RPMI8226 (cell line): Measurements from ENCODE around the gene SSPN.
"Not testable (repeated sequence)": the region's sequence is repeated elsewhere in the genome, so short reads cannot be mapped to it uniquely, and the experiment has no call there.

Source experiments
- DNase-seq: peaks from one replicate; pipeline ENCODE4 v3.0.0-alpha.2; 2015

SSPN gene

DNA sequence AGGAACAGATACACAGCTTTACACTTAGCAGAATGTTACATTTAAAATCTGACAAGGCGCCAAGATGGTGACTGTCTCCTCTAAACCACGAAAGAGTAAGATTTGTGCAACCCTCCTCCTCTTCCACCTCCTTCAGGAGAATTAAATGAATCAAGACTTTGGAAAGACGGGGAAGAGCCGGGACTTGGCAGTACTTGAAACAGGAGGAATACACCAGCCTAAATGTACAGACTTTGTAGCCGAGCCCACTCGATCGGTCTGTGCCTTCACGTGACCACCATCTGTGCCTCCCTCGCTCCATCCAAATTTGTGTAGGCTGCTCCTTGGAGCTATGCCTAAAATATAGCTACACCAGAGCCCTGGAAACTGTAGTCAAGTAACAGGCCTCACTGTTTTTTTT lies 38.3 kb downstream of the SSPN start:
- DNase-seq: no peak

DNA sequence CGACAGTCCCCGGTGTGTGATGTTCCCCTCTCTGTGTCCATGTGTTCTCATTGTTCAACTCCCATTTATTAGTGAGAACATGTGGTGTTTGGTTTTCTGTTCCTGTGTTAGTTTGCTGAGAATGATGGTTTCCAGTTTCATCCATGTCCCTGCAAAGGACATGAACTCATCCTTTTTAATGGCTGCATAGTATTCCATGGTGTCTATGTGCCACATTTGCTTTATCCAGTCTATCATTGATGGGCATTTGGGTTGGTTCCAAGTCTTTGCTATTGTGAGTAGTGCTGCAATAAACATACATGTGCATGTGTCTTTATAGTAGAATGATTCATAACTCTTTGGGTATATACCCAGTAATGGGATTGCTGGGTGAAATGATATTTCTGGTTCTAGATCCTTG lies 40.1 kb downstream of the SSPN start:
- not testable (repeated sequence) for DNase-seq

DNA sequence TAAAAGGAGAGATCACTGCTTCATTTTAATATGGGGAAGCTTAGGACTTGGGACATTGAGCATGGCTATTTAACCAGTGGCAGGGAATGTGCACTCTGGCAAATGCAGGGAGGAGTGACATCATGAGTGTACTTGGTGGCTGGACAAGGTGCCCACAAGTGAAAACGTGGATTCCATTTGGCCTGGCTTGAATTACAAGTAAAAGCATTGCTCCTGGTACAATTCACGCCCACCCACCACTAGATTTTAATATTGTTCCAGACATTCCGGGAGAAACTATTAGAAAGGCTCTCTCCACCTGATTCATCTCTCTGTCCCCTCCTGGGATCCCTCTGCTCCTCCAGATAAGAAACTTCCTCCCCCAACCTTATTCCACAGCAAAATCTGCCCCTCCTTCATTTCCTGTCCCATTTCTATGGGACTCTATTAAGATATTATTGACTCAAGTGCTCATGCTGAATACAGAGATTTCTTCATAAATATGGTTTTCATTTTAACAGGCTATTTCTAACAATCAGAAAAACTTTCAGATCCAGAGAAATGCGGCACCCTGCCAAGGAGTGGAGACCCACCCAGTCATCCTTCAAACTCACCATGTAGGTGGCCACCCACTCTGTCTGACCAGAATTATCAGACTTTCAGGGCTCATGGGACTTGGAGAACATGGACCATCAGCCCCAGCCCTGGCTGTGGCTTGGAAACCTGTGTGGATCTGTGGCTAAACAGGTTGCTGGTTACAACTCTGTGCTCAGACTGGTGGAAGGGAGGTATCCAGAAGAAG lies 43.2 kb downstream of the SSPN start:
- no peak for DNase-seq

DNA sequence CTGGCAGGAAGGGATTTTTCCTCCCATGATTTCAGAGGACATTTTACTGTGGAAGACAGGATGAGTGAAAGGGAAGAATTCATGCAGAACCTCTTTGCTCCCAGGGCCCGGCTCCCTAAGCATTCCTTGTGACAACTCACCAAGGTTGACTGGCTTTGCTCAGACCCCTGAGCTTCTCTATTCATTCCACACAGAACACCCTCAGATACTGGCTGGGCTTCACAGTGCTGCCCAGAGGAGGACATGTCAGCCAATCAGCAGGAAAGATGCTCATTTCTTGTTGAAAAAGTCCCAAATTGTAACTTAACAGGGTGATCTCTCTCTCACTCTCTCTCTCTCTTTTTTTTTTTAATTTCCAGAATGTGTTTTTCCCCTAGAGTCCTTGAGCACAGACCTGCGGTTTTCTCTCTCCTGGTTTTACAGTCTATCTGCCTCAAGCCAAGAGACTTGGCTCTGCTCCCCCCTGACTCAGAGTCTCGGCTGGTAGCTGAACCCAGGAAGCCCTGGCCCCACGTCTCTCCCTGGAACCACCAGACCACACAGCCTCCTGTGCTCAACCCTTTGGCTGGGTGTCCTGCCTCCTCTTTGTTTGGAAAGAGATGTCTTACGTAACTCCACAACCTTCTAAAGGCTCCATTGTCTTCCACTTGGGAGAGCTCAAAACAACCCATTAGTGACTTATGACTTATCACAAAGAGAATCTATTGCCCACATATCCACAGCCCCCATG lies 43.9 kb downstream of the SSPN start:
- DNase-seq: no peak

DNA sequence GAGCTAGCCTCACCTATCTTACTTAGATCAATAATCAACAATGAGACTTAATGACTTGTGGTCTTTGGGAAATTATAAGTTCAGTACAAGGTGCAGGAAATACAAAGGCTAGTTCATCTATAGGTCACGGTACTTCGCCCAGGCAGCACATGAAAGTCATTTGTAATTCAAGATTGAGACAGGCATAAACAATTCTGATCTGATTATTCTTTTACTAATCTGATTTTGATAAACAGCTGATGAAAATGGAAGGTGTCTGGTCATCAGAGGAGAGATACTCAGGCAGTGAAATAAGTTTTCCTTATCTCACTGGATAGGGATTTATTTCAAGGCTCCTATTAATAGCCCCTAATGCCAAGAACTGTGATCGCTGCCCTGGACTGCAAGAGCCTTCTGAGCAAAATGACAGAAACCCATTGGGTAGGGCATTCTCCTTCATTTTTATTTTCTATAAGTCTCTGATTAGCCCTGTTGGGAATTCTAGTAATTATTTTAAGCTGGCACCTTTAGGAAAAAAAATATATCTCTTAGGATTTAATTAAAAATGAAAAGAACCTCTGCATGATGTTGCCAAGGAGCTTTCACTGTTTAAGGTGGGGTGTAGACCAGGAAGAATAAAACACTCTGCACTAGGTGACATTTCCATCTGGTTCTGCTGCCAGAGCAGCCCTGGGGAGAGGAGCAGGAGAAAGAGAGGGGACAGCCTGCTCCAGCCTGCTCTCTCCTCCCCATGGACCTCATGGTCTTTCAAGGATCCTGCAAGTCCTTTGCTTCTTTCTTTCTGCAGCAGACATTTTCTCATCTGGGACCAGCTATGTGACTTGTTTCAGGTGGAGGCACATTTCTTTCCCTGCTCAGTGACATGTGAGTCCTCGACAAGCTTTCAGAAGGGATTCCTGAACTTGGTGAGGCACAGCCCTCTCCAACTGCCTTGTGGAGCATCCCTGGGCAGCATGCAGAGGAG lies 44.8 kb downstream of the SSPN start:
- no peak for DNase-seq

DNA sequence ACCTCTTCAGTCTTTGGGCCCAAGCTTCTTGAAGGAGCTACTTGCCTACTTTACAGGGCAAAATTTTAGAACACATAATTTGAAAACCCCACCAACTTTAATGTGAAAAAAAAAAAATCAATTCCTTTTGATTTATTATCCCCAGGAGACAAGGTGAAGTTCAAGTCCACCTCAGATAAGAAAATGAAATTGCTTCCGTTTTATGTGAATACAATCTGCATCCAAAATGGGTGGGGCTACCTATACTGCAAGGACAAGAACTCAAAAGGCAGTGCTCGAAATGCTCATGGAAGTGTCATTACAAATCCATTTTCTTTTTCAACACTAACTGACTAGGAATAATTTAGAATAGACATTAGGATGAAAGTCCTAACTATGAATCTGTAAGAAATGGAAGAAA lies 45.7 kb downstream of the SSPN start:
- DNase-seq: no peak

DNA sequence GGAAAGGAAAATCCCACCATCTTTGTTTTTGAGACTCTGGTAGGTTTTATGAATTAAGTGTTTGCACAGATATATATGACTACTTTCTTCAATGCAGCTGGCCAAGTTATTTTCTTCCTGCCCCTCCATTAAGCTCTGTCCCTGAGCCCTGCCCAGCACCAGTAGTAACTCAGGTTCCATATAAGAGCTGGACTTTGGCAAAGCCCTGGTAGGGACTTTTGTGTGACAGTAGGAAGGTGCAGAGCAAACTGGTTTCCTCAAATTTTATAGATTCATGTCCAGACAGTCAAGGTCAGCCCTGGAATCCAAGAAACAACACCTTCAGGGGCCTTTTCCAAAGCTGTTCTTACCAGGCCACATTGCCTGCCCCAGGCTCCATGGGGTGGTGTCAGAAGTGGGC lies 47.3 kb downstream of the SSPN start:
- DNase-seq: no peak

DNA sequence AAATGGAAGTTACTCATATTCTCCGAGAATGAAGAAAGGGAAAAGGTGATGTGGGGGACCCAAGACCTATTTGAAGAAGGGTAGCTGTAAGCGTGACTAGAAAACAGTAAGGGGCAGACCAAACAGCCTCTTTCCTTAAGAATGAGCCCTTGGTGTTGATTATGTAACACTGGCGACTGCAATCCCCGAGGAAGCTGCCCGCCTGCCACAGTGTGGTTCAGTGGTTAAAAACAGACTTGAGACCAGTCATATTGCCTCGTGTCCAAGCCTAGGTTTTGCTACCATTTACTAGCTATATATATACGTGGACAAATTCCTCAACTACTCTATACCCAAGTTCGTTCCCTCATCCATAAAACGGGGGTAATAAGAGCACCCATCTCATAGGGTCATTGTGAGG lies 49.1 kb downstream of the SSPN start:
- DNase-seq: no peak

DNA sequence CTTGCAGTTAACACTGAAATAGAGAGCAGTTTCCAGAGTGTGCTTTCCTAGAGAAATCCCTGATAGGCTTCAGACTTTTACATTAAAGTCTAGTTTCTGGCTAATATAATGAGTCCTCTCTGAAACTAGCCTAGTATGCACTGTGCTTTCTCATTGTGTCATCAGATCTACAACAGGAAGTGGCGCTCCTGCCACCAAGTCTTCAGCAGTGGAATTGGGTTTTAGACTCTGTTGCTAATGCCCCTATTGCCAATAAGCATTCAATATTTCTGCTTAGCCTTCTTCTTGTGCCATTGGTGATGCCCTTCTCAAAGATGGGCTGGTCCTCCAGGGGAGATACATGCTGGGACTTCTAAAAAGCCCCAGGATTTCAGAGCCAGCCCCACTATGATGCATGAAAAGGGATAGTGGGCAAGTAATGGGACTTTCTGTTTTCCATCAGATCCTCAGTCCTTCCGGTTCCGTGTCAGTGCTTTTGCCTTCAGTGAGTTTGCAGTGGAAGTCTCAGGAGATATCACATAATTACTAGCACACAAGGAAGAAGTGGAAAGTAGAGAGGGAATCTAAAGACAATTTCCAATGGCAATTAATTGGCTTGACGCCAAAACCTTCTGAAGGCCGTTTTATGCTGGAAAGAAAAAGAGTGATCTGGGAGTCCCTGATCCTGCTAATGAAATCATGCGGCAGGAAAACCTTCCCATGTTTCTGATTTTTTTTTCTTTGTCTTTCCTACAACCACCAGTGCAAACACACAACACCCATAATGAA lies 50.0 kb downstream of the SSPN start:
- peak; percentile 16 for DNase-seq

DNA sequence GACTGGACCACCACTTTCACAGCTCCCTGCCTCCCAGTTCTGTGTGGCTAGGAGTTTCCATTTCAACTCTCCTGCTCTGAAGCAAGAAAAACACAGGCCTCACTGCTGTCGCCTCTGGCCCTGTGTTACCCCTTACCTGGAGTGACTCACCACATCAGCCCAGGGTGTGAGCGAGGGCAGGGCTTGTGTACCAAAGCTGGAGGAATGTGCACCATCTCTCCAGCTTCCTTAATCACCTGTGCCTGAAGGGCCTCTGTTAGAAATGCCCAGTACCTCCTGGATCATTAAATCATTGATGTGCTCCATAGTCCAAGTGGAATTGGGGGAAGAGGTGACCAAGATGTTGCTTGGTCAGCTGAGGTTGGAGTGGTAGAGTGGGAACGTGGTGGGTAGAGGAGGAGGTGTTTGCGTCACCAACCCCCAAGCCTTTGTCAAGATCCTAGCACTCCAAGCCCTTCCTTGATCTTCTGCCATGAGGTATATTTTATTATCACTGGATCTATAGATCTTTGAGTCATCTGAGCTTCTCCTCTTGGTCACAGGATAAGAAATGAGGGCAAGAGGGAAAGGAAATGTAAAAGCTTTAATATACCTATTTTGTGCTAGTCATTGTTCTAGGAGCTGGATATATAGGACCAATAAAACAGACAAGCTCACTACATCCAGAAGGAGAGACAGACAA lies 51.3 kb downstream of the SSPN start:
- DNase-seq: no peak

DNA sequence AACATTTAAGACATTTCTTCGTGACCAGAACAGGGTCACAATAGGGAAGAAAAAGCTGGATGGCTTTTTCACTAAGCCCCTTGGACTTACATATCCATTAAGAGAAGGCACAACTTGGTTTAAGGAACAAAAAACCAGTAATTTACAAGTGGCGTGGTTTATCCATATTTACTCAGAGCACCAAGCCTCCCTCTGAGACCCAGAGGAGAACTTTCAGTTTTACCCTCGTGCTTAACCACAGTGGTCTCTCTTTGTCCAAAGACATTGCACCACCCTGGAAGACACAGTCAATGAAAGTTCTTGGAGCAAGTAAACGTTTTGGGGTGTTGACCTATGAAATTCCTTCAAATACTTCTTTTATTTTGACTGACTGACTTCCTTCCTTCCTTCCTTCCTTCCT lies 52.5 kb downstream of the SSPN start:
- no peak for DNase-seq

DNA sequence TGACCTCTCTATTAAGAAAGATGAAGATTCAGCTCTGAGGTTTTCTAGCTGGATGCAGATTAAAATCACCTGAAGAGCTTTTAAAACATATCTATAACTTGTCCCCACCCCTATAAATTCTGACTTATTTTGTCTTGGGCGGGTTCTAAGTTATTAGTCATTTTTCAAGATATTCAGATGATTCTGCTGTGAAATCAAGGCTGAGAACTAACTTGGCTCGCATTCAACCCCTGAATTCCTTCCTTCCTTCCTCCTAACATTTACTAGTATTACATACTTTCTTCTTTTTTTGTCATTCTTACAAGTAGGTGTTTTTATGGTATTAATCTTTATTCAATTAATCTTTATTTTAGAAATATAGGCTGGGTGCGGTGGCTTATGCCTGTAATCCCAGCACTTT lies 55.4 kb downstream of the SSPN start:
- DNase-seq: no peak

DNA sequence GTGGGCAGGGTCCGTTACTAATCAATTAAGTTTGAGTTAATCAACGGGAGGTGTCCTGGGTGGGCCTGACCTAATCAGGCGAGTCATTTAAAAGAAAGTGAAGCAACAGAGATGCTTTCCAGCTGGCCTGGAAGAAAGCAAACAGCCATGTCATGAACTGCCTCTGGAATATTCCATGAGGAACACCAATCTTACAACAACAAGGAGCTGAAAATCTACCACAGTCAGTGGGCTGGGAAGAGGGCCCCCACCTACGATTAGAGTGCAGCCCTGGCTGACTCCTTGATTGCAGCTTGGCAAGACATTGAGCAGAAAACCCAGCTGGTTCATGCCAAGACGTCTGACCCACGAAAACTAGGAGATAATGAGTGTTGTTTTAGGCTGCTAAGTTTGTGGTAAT lies 56.2 kb downstream of the SSPN start:
- DNase-seq: no peak

DNA sequence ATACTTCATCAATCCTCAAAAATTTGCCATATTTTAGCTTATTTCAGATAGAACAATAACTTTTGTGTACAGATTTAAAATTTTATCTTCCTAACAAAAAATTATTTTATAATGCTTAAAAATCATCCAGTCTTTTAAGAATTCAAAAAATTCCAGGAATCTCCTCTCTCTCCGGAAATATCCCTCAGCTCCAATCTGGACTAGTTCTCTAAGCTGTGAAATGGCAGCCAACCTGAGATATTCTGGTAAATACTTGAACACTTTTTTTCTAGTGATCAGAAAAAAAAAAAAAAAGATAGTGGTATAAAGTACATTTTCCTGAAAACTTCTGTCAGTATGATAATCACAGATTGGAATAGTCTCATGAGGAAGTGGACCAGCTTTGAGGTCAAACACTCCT lies 57.6 kb downstream of the SSPN start:
- DNase-seq: no peak

DNA sequence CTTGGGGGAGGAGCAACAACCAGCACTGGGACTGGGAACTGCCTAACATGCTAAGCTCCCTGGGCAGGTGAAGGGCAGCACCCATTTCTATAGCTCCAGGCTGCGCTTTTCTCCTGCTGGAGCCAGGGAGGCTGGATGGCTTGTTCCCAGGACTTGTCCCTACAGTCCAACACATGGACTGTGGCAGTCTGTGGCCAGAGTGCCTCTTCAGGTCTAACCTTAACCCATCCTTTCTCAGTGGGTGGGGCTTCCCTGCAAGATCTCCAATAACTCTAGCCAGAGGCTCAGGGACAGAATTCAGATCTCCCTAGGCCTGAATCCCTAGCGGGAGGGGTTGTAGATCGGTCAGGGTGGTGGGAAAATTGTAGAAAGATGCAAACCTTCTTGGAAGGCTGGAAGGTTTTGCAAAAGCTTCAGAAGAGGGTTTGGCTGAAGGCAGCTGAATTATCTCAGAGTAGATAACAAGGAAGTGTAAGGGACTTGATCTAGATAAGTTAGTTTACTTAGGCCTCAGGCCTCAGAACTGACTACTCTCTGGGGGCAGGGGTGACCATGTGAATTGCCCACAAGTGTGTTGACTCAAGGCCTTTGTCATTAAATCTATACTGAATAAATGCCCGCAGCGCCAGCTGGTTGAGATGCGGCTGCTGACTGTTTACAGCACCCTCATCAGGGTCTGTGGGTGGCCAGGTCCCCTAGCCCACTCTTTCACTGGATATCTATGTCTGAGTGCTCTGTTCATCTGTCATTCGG lies 60.7 kb downstream of the SSPN start:
- DNase-seq: no peak

DNA sequence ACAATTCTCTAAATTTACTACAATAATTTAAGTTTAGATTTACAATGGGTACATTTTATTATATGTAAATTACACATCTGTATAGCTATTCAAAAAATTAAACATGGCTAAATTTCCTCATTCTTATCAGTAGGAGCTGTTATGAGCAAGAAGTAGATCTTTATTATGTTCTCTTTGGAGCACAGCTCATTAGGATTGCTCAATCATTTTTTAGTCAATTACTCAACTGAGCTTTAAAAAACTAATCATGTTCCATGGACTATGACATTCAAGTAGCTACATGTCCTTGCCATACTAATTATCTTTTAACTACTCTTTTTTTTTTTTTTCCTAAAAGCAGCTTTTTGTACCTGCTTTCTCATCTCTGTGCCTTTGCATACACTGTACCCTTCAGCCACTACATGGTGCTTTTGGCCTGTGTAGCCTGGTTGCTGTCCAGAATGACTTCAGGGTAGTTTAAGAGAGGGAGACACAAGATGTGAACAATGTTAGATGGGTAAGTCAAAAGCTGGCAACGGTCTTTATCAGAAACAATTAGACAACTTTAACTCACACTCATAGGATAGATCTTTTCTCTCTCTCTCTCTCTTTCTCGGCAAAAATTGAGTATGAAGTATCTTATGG lies 69.0 kb downstream of the SSPN start:
- DNase-seq: no peak

DNA sequence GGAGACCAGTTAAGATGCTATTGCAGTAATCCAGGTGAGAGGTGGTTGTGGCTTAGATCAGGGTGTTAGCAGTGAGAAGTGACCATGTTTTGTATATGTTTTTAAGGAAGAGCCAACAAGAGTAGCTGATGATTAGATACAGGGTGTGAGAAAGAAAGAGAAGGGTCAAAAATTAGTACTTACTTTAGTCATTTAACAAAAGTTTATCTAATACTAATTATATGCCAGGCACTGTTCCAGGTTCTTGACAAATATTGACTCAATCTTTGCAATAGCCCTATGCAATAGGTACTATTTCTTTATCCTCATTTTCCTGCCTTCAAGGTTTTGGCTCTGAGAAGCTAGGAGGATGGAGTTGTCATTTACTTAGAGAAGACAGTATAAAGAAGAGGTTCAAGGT lies 70.2 kb downstream of the SSPN start:
- DNase-seq: no peak

DNA sequence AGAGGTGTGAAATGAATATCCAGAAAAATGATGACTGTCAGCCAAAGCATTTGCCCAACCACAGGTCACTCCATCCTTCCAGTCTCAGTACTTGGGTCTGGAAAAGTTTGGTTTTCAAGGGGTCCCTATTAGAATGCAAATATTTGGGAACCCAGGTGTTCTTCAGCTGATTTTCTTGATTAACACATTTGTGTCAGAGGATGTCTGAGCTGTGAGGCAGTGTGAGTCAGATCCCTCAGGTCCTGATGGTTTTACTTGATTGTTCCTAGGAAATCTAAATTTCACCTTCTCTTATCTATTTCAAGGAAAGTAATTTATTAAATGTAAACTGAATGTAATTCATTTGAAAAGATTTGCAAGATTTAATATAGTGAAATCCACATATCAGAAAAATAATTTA lies 71.5 kb downstream of the SSPN start:
- DNase-seq: no peak

DNA sequence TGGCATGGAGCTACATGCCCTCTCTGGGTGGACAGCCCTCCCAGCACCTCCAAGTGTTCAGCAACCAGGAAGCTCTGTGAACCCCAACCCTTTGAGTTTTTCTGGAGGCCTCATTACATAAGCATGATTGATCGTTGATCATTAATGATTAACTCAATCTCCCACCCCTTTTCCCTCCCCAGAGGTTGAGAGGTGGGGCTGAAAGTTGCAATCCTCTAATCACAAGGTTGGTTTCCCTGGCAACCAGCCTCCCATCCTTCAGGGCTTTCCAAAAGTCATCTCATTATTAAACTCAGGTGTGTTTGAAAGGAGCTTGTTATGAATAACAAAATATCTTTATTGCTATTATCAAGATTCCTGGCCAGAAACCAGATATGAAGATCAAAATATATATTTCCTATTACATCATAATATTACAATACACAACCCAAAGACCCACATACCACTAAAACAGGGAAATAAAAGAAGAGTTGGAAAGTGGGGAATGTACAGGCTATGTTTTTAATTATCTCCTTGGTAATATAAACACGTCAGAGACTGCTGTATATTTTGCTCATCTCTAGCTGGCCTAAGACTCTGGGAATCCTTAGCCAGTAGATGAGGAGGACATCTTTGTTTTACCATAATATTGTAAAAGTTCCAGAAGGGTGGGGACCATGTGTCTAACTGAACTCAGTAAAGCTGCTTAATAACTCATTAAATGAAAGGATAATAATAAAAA lies 73.6 kb downstream of the SSPN start:
- DNase-seq: no peak
